Epithelial cell of esophagus (primary cell): Measurements from ENCODE around the gene SEMA4D.

Experiments used
- DNase-seq: peaks from one replicate; pipeline ENCODE4 v3.0.0; 2010; ENCODE audit warnings: low read depth
- H3K4me3 ChIP-seq: 2 replicates; pipeline ENCODE4 v1.5.1; 2011; ENCODE audit warnings: mild to moderate bottlenecking, low read length, control low read depth
- TF ChIP-seq, protein P1 (sequence below): IDR thresholded peaks from 2 replicates; pipeline ENCODE4 v1.5.1; 2011; ENCODE audit warnings: low read depth, mild to moderate bottlenecking, low read length, control low read depth, inconsistent platforms; ENCODE audit not compliant: insufficient read depth; ENCODE audit errors: missing control alignments

The SEMA4D gene

DNA sequence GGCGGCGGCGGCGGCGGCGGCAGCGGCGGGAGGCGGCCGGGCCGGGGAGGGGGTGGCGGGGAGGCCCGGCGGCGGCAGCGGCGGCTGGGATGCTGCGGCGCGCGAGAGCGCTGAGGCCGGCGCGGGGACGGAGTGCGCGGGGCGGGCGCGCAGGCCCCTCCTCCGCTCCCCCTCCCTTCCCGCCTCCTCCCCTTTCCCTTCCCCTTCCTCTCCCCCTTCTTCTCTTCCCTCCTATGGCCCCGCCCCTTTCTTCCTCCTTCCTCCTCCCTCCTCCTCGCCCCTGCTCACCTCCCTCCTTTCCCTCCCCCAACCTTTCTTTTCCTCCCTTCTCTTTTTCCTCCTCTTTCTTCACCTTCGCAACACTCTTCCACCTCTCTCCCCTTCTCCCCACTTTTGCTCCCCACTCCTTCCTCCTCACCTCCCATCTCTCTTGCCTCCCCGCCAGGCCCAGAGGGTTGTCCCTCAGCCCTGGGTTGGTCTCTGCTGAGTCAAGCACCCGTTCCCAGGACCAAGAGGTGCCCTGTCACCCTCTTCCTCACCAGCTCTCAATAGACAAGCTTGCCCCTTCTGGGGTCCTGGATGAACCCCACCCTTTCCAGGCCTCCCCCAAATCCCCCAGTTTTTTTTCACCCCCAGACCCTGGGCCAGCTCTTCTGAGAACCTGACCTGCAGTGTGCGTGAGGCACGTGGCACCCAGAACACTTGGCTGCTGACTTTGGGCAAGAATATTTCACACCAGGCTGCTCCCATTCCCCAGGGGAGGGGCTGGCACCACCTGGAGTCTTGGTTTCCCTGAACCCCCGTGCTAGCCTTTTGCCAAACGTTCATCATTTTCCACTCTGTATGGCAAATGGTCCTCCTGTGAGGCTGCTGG, at the start of gene SEMA4D:
SEMA4D (minus strand) TSS at position 136 of the 874 bp plus-strand sequence. CDS start 92,657 bp downstream, outside the sequence.
- TF ChIP-seq, protein P1, sequence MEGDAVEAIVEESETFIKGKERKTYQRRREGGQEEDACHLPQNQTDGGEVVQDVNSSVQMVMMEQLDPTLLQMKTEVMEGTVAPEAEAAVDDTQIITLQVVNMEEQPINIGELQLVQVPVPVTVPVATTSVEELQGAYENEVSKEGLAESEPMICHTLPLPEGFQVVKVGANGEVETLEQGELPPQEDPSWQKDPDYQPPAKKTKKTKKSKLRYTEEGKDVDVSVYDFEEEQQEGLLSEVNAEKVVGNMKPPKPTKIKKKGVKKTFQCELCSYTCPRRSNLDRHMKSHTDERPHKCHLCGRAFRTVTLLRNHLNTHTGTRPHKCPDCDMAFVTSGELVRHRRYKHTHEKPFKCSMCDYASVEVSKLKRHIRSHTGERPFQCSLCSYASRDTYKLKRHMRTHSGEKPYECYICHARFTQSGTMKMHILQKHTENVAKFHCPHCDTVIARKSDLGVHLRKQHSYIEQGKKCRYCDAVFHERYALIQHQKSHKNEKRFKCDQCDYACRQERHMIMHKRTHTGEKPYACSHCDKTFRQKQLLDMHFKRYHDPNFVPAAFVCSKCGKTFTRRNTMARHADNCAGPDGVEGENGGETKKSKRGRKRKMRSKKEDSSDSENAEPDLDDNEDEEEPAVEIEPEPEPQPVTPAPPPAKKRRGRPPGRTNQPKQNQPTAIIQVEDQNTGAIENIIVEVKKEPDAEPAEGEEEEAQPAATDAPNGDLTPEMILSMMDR, result no peak
- peak; percentile 22 for DNase-seq
- H3K4me3 ChIP-seq, result peak within 1 kb of the TSS; percentile 53

DNA sequence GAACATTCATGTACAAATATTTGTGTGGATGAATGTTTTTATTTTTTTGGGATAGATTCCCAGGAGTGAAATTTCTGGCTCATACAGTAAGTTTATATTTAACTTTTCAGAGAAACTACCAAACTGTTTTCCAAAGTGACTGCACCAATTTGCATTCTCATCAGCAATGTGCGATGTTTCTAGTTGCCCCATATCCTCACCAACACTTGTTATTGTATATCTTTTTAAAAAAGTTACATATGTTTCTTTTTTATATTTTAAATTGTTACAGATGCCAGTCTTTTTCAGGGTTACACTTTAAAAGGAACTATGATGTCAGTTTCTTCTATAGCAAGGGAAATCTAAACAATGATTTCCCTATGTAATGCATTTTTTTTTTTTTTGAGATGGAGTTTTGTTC, 49.1 kb upstream of the SEMA4D start:
- TF ChIP-seq, protein P1, result no peak
- no peak for DNase-seq
- no peak overlapping the region for H3K4me3 ChIP-seq

GRCh38 chr9:89544279-89544661, 46.4 kb upstream of the SEMA4D start:
- DNase-seq, result no peak
- H3K4me3 ChIP-seq, result no peak overlapping the region
- TF ChIP-seq, protein P1, result no peak

GRCh38 chr9:89543621-89544278, 45.8 kb upstream of the SEMA4D start:
- no peak overlapping the region for H3K4me3 ChIP-seq
- no peak for DNase-seq
- TF ChIP-seq, protein P1, result no peak

DNA sequence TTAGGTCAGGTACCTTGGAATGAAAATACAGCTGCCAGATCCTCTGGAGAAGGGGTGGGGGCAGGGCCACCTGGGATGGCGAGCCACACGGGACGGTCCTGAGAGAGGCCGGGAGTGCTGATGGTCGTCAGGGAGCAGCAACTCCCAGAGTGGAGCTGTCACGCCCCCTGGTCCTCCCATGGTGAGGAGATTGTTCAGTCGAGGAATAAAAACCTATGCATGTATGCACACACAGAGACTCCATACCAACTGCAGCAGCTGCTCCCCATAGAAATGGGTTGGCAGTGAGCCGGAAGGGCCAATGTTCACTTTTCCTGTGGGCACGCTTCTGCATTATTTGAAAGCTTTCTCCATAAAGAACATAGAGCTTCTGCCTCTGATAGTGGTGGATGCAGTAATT, 45.2 kb upstream of the SEMA4D start:
- no peak for DNase-seq
- TF ChIP-seq, protein P1, result no peak
- no peak overlapping the region for H3K4me3 ChIP-seq

DNA sequence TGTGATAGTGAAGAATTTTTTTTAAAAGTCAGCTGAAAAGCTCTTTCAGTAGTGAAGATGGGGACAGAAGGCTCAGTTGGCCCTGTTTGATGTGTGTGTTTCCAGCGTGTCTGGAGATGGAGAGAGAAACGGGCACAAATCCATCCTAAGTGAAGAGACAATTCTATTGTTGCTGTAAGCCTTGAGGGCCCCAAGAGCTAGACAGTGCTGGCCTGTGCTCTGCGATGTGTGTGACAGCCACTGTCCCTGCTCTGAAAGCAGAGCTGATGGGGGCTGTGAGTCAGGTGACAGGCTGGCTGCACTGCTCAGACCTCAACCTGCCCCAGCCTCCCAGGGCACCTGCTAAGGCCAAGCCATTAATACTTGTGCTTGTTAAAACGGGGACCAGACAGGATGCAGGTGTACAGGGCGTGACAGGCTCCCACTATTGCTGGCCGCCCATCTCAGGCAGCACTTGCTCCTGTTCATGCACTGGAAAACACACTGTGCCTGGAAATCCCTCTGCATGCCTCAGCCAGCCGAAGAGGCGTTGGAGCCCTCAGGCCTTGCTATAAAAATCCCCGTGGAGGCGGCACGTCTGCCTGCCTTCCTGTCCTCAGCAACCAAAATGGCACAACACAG, 44.6 kb upstream of the SEMA4D start:
- DNase-seq, result peak; percentile 33
- TF ChIP-seq, protein P1, result no peak
- H3K4me3 ChIP-seq, result no peak overlapping the region
